Measurements from ENCODE around the gene CFAP97.
"Not testable (repeated sequence)": the region's sequence is repeated elsewhere in the genome, so short reads cannot be mapped to it uniquely, and the experiment has no call there.

CFAP97 gene

DNA sequence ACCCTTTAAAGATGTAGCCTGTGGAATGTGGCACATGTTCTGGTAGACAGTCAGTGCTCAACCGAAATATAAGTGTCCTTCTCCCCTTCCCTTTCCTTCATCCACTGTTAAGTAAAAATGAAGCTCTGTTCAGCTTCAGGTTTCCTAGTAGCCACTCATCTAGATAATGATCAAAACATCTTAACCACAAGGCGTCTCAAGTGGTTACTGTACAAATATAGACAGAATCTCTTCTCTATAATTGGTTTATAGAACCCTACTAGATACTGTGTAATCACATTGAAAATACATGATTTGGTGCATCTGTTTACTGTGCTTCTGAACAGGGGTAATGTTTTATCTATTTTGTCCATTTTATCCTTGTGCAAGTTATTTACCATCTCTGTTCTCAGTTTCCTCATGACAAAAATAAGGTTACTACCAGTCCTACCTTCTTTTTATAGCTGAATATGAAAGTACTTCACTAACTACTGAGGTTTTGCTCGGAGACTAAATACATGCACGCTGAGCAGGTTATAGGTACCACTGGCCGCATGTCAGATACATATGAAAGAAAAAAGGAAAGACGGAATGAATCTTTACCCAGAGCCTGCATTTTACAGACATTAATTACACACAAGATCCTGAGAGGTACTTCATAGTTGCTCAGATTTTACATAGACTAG, 81.0 kb downstream of the CFAP97 start:
- TF ChIP-seq, protein P1, sequence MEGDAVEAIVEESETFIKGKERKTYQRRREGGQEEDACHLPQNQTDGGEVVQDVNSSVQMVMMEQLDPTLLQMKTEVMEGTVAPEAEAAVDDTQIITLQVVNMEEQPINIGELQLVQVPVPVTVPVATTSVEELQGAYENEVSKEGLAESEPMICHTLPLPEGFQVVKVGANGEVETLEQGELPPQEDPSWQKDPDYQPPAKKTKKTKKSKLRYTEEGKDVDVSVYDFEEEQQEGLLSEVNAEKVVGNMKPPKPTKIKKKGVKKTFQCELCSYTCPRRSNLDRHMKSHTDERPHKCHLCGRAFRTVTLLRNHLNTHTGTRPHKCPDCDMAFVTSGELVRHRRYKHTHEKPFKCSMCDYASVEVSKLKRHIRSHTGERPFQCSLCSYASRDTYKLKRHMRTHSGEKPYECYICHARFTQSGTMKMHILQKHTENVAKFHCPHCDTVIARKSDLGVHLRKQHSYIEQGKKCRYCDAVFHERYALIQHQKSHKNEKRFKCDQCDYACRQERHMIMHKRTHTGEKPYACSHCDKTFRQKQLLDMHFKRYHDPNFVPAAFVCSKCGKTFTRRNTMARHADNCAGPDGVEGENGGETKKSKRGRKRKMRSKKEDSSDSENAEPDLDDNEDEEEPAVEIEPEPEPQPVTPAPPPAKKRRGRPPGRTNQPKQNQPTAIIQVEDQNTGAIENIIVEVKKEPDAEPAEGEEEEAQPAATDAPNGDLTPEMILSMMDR (conservative IDR thresholded peaks at IDR 0.05) = no peak
- no peak overlapping the region for H3K27ac ChIP-seq

DNA sequence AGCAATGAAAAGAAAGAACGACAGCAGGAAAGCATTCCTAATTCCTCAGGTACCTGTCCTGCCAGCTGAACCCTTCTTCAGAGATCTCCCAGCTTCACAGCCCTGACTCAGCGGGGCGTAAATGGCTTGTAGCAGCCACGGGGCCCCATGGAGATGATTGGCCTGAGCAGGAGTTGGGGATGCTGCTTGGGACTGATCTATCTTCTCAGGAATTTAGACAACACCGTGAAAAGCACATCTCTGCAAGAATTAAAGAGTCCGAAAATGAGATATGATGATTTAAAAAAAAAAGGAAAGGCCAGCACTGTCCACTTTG, 83.2 kb downstream of the CFAP97 start:
- TF ChIP-seq, protein P1 (conservative IDR thresholded peaks at IDR 0.05) = no peak
- H3K27ac ChIP-seq = no peak overlapping the region

DNA sequence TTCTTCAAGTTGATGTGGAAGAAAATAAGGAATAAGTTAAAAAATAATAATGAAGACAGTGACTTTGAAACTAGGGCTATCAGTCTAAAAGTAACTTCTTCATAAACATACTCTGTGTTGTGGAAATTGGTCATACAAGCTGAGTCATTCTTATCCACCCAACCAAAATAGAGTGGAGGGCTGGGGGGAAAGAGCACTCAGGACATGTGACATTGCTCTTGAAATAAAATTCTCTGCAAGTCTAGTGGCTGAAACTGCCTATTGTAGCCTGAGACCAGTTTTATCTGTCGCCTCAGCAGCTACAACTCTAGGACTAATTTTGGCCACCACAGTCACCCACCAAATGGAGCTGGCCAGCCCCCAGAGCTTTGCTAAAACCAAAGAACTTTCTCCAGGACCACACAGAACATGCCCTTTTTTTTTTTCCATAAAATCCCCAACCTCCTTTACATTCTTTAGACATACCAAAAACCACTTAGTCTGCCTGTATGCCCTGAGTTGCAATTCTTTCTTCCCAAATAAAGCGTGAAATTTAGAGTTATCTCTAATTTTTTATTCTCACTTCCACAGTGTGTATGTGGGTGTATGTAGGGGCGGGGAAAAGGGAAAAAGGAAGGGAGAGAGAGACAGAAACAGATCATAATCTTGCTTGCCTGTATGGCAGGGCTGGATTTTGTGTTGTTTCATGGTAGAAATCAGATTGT, 83.7 kb downstream of the CFAP97 start:
- no peak overlapping the region for H3K27ac ChIP-seq
- TF ChIP-seq, protein P1 (conservative IDR thresholded peaks at IDR 0.05) = no peak

DNA sequence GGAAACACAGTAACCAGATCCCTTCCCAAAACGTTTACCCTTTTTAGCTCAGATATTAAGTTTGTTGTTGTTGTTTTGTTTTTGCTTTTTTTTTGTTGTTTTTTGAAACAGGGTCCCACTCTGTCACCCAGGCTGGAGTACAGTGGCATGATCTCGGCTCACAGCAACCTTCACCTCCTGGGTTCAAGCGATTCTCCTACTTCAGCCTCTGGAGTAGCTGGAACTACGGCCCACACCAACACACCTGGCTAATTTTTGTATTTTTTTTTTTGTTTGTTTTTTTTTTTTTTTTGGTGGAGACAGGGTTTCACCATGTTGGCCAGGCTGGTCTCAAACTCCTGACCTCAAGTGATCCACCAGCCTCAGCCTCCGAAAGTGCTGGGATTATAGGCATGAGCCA, 84.3 kb downstream of the CFAP97 start:
- H3K27ac ChIP-seq = not testable (repeated sequence)

DNA sequence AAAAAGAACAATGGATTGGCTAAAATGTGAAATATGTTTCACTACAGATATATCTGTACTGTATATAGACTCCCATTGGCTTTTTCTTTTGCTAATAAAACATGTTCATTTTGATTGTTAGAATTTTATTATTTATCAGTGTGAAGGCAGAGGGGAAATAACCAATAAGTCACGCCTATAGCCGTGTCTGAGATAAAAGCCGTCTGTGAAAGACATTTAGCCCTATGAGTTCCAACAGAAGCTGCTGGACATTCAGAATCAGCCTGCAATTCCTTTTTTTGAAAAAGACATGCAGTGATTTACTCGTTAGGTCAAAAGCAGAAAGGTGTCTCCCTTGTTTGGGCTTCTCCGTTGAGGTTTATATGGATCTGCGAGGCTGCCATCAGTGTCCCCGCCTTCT, 84.9 kb downstream of the CFAP97 start:
- no peak overlapping the region for H3K27ac ChIP-seq
- TF ChIP-seq, protein P1 (conservative IDR thresholded peaks at IDR 0.05) = no peak

DNA sequence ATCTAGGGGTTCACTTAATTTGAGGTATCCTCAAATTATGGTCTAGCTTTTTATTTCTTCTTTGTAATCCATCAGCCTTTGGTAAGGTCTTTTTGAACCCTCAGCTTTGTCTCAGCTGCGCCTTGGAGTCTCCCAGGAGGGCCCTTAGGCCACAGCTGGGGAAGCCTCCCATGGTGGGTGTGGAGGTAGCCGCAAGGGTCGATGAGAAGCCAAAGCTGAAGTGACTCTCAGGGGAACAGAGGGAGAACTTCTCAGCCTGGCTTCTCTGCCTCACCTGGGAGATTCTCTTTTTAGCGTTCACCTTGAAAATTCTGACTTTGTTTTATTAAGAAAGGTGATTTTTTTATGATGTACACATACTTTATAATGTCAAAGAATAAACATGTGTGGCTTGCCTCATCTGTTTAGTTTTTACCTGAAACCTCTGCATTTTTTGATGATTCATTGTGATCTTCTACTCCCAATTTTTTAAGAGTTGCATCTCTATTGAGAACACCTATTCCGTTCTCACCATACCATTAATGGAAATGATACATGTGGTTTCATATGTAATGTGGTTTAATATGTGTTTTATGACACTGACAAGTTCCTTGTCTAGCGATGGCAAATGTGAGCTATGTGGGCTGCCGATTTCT, 86.4 kb downstream of the CFAP97 start:
- TF ChIP-seq, protein P1 (conservative IDR thresholded peaks at IDR 0.05) = no peak
- H3K27ac ChIP-seq = no peak overlapping the region

DNA sequence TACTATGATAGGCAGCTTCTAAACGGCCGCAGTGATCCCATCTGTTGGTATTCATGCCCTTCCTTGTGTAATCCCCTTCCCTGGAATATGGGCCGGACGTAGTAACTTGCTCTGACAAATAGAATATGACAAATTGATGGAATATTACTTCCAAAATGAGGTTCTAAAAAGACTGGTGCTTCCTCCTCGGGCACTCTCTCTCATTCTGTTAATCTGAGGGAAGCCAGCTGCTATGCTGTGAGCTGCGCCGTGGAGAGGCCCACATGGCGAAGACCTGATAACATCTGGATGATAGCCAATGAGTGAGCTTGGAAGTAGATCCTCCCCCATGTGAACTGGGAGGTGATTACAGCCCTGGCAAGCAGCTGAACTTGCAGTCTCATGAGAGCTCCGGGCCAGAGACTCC, 88.0 kb downstream of the CFAP97 start:
- no peak overlapping the region for H3K27ac ChIP-seq
- TF ChIP-seq, protein P1 (conservative IDR thresholded peaks at IDR 0.05) = no peak

DNA sequence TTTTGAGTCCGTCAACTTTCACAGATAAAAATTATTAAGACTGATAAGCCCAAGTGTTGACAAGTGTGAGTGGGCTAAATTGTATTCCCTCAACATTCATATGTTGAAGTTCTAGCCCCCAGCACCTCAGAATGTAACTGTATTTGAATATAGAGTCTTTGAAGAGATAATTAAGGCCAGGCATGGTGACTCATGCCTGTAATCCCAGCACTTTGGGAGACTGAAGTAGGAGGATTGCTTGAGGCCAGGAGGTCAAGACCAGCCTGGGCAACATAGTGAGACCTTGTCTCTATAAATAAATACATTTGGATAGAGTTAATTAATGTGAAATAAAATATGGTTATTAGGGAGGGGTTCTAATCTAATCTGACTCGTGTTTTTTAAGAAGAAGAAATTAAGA, 90.5 kb downstream of the CFAP97 start:
- H3K27ac ChIP-seq = no peak overlapping the region
- TF ChIP-seq, protein P1 (conservative IDR thresholded peaks at IDR 0.05) = no peak
